Fibroblast of skin of right quadriceps (primary cell): Measurements from ENCODE around the gene EPB41L4A.

Source experiments
- DNase-seq: peaks from one replicate; pipeline ENCODE4 v3.0.0-alpha.2; 2013

The EPB41L4A gene

DNA sequence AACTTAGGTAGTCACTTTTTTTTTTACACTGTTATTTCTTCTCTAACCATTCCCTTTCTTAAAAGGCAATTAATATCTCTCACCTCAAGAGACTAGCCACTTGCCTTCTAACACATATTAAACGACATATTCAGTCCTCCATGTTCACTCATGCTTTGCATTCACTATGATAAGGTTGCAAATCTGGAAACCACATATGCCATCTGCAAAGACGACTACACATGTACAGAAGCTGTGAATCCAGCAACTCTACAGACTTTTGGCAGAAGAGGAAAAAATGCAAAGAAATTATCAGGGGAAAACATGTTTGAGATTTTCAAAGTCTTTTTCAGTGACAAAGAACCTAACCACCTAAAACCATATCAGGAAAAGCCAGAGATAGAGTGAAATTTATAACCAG, 112.1 kb downstream of the EPB41L4A start:
- DNase-seq: no peak

- DNase-seq: no peak
Observed at GRCh38 chr5:112304743-112305142, 114.3 kb downstream of the EPB41L4A start.

- no peak for DNase-seq
Observed at GRCh38 chr5:112303685-112304084, 115.4 kb downstream of the EPB41L4A start.

DNA sequence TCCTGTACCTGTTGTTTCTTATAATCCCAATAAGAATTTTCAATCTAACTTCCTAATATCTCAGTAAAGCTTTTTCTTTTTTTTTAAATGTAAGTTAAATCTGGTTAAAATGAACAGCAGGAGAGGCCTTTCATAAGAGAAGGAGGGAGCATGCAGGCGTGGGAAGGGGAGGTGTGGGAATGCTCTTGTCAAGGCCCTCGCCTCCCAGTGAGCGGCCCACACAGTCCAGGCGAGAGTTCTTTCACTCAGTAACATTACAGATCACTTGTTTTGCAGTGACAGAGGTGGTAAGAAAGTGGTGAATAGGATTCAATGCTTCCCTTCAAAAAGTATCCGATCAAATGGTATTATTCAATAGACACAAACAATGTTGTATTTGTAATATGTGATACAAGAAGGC, 125.0 kb downstream of the EPB41L4A start:
- no peak for DNase-seq

GRCh38 chr5:112293587-112293986, 125.5 kb downstream of the EPB41L4A start:
- DNase-seq: no peak

DNA sequence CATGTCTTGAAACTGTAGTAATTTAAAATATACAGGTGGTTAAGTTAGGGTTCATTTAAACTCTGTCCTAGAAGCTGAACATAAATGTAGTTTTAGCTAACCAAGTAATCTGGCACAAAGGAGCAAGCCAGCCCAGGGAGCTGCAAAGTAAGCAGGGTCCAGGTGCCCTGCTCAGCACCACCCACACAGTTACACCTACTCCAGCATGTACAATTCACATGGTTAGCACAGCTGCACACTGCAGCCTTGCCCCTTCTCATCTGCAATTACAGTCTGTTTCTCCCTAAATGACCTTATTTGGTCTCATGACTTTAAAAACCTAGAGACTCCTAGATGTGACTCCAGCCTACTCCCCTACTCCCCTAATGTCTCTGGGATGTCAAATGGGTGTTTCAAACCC, 128.4 kb downstream of the EPB41L4A start:
- no peak for DNase-seq

DNA sequence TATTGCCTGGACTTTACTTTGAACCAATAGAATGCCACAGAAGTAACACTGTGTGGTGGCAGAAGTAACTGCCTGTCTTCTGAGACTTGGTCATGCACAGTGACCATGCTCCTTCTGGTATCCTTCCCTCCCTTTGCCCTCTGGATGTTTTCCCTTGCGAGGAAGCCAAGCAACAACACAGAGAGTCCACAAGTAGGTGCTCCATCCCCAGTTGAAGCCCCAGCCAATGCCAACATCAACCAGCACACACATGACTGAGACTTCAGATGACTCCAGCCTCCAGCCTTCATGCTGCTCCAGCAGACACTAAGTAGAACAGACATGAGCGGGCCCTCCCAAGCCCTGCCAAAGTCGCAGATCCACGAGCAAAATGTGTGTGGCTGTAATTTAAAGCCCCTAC, 129.6 kb downstream of the EPB41L4A start:
- no peak for DNase-seq

DNA sequence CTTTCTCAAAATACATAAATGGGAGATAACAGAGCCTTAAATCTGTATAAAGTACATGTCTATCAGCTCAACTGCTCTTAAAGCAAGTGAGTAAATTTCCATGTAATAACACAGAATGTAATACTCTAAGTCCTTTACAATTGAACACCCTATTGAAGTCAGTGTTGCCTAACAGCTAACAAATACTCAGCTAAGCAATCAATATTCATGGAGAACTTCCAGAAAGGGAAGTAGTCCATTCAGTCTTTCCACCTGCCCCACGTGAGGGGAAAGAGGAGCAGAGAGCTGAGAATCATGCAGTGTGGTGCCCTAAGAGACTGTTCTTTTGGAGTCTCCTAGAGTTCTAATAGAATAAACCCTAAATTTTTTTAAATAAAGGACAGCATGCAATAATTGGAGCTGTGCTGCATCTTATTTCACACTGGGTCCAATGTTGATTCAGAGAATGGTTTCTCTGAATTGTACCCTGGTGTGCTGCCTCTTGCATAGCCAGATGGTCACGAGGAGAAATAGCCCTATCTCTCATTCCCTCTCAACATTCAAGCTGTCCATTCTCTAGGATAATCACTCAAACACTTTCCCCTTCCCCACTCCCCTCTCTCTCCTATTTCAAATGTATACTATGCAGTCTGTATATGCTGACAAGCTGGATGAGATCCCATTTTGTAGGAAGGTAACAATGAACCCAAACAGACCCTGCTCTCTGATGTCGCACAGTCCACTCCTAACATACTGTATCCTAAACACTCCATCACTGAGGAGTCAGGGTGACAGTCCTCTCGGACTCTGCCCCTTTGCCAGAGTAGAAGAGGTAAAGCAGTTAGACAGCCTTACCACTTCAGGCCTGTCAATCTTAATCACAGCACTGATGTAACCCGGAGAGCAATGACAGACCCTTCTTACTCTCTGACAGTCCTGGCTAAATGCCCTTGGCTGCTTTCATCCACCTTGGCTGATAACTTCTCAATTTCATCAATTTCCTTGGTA, 134.8 kb downstream of the EPB41L4A start:
- DNase-seq: no peak

GRCh38 chr5:112283034-112283582, 136.0 kb downstream of the EPB41L4A start:
- no peak for DNase-seq

DNA sequence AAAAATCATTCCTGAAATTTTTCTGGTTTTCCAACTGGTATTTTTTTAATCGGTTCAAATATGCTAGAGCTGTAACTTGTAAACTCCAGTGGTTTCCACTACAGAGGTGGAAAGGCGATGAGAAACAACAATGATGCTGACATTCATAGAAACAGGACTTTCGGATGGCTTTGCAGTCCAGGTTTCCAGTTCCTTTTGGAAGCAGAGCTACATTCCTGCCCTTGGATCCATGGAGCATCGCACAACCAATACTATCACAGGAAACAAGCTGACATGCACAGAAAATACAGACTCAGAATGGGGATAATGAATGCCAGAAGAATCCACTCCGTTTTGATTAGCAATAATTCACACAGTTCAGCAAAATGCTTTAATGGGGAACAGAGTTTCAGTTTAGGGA, 140.0 kb downstream of the EPB41L4A start:
- no peak for DNase-seq

DNA sequence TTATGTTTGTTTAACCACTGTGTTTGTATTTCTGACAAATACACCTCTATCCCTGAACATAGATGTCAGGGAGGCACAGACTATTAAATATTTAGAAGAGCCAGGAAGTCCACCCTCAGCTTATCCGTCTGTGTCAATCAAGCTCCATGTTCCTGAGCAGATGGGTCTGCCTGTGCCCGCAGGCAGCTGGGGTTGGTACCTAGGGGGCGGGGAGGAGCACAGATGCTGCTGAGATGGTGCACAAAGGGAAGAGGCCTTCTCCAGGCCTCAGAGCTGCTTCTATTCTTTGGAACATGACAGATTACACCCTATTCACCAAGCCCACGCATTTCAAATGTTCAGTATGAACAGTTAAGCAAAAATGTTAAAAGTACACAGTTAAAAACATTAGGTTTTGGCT, 142.1 kb downstream of the EPB41L4A start:
- DNase-seq: no peak

DNA sequence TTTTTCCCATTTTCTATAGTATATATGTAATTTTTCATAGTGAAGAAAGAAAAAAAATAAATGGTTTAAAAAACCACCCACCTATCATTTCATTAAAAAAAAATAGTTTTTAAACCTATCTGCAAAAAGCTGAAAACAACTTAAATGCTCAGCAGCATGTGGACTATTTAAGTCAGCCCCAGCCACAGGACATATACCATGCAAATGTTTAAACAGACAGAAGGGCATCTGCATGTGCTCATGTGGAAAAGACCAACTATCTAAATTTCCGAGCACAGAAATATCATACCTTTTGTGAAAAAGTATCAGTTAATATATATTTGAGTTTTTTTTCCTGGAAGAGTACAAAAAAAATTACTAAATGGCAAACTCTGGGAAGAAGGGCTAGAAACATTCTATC, 143.4 kb downstream of the EPB41L4A start:
- DNase-seq: no peak

- DNase-seq: no peak
Observed at GRCh38 chr5:112270299-112271293, 148.5 kb downstream of the EPB41L4A start.

- DNase-seq: no peak
Observed at GRCh38 chr5:112267231-112267630, 151.8 kb downstream of the EPB41L4A start.

GRCh38 chr5:112264666-112265065, 154.4 kb downstream of the EPB41L4A start:
- no peak for DNase-seq

DNA sequence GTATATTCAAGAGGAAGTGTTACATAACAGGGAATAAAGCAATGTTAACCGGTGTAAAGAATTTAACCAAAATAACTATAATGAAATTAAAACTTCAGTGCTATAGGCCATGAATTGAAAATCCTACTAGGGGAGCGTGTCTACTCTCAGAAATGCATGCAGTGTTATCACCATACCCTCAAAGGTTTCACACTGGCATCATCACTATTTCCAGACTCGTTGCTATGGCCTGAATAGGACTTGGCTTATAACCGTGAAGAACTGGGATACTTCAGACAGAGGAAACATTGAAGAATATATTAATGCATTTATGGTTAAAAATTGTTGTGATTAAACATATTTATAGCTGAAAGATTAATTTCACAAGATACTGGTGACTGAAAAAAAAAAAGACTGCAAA, 154.9 kb downstream of the EPB41L4A start:
- no peak for DNase-seq

GRCh38 chr5:112263469-112263868, 155.6 kb downstream of the EPB41L4A start:
- no peak for DNase-seq

DNA sequence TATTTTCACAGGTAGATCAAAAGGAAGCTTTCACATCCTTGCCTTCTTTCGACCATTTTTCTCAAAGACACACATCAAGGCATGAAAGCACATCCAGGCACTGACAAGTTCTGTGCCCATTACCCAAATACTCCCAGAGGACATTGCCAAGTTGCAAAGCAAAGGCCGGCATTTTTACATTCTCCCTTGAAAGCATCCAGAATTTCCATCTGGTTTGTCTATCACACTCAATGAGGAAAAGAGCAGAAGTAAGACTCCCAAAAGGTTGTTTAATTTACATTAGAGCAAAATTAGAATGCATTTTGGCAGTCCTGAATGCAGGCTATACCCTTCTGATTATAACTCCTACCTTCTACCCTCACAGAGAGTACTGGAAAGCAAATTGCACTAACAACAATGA, 160.5 kb downstream of the EPB41L4A start:
- no peak for DNase-seq

- no peak for DNase-seq
Observed at GRCh38 chr5:112257976-112258375, 161.1 kb downstream of the EPB41L4A start.

- DNase-seq: no peak
Observed at GRCh38 chr5:112257005-112257404, 162.1 kb downstream of the EPB41L4A start.

DNA sequence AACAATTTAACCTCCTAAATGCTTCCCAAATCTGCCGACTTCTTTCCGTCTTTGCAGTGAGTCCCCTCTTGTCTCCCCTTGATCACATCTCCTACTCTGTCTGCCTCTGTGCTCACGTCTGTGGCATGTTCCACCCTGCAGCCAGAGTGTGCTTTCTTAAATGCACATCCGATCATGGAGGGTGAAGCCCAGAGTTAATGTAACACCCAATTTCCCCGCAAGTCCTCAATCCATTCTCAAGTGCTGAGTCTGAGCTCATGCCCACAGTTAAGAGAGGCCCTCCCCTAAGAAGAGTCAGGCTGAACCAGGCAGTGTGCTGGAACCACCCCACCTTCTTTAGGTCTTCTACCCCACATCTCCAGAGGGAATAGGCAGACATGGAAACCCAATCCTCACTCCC, 164.8 kb downstream of the EPB41L4A start:
- no peak for DNase-seq

GRCh38 chr5:112253478-112254250, 165.4 kb downstream of the EPB41L4A start:
- DNase-seq: peak; percentile 28
